Measurements from ENCODE around the gene TMEM131L.

Gene TMEM131L

DNA sequence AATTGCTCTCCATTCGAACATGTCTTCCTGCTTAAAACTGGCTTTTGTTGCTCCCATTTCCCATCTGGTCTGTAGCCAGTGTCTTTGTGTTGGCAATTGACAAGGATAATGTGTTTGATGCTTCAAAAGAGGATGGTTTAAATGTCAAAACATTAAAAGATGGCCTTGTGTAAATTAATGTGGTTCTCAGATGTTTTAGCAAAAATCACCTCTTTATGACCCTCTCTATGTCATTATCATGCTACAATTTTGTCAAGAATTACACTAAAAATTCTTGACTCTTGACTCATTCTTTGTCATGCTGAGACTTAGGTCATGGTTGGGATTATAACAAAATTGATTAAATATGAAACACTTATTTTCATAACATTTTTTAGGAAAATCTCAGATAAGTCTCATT lies 47.4 kb downstream of the TMEM131L start:
- H3K4me1 ChIP-seq (ENCODE audit: insufficient read depth, low read length): peaks cover 17% of the 10 kb centered on the region
- H3K9ac ChIP-seq (ENCODE audit: low read depth, low read length): no peak overlapping the region
- H3K9me3 ChIP-seq (ENCODE audit: control insufficient read depth, insufficient read depth, low read length): no peaks in the 10 kb centered on the region
- no peaks in the 10 kb centered on the region for H3K36me3 ChIP-seq (ENCODE audit: insufficient read depth, low read length)

- H3K9me3 ChIP-seq (ENCODE audit: control insufficient read depth, insufficient read depth, low read length): no peaks in the 10 kb centered on the region
- peaks cover 17% of the 10 kb centered on the region for H3K4me1 ChIP-seq (ENCODE audit: insufficient read depth, low read length)
- H3K9ac ChIP-seq (ENCODE audit: low read depth, low read length): no peak overlapping the region
- H3K36me3 ChIP-seq (ENCODE audit: insufficient read depth, low read length): no peaks in the 10 kb centered on the region
Measured at GRCh38 chr4:153514001-153514526, 47.9 kb downstream of the TMEM131L start.

DNA sequence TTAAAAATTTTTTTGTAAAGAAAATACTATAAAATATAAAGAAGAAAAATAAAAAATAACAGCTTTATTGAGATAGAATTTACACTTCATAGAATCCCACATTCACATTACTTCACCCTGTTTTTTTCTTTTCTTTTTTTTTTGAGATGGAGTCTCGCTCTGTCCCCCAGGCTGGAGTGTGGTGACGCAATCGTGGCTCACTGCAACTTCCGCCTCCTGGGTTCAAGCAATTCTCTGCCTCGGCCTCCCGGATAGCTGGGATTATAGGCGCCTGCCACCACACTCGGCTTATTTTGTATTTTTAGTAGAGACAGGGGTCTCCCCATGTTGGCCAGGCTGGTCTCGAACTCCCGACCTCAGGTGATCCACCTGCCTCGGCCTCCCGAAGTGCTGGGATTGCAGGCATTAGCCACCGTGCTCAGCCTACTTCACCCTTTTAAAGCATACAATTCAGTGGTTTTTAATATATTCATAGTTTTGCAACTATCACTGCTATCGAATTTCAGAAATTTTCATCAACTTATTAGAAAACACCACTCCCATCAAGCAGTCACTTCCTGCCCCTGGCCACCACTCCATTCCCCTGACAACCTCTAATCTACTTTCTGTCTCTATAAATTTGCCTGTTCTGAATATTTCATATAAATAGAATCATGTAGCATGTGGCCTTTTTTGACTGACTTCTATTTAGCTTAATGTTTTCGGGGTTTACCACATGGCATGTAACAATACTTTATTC lies 48.7 kb downstream of the TMEM131L start:
- Histone ChIP-seq H3K9me3 (ENCODE audit: control insufficient read depth, insufficient read depth, low read length) (no peaks in the 10 kb centered on the region), H3K9ac (ENCODE audit: low read depth, low read length) (no peak overlapping the region), H3K4me1 (ENCODE audit: insufficient read depth, low read length) (peaks cover 17% of the 10 kb centered on the region), H3K36me3 (ENCODE audit: insufficient read depth, low read length) (no peaks in the 10 kb centered on the region)

- H3K9me3 ChIP-seq (ENCODE audit: control insufficient read depth, insufficient read depth, low read length): no peaks in the 10 kb centered on the region
- H3K9ac ChIP-seq (ENCODE audit: low read depth, low read length): no peak overlapping the region
- peaks cover 19% of the 10 kb centered on the region for H3K4me1 ChIP-seq (ENCODE audit: insufficient read depth, low read length)
- no peaks in the 10 kb centered on the region for H3K36me3 ChIP-seq (ENCODE audit: insufficient read depth, low read length)
Measured at GRCh38 chr4:153517159-153517558, 51.0 kb downstream of the TMEM131L start.

DNA sequence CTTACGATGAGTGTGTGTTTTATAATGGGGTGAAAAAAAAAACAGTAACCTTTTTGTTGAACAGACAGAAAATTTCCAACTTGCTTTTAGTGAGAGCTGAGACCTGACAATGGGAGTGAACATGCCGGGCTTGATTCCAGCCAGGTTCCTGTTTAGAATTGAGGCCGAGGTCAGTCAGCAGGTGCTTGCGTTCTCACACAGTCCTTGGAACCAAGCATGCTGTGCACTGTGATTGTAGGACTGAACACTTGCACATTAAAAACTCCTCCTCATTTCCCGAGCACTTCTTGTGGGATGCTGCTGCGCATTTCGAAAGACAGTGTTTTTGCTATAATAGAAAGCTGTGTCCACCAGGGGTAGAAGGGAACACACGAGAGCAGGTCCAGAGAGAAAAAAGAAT lies 51.8 kb downstream of the TMEM131L start:
- peaks cover 24% of the 10 kb centered on the region for H3K4me1 ChIP-seq (ENCODE audit: insufficient read depth, low read length)
- no peaks in the 10 kb centered on the region for H3K36me3 ChIP-seq (ENCODE audit: insufficient read depth, low read length)
- no peak overlapping the region for H3K9ac ChIP-seq (ENCODE audit: low read depth, low read length)
- no peaks in the 10 kb centered on the region for H3K9me3 ChIP-seq (ENCODE audit: control insufficient read depth, insufficient read depth, low read length)

DNA sequence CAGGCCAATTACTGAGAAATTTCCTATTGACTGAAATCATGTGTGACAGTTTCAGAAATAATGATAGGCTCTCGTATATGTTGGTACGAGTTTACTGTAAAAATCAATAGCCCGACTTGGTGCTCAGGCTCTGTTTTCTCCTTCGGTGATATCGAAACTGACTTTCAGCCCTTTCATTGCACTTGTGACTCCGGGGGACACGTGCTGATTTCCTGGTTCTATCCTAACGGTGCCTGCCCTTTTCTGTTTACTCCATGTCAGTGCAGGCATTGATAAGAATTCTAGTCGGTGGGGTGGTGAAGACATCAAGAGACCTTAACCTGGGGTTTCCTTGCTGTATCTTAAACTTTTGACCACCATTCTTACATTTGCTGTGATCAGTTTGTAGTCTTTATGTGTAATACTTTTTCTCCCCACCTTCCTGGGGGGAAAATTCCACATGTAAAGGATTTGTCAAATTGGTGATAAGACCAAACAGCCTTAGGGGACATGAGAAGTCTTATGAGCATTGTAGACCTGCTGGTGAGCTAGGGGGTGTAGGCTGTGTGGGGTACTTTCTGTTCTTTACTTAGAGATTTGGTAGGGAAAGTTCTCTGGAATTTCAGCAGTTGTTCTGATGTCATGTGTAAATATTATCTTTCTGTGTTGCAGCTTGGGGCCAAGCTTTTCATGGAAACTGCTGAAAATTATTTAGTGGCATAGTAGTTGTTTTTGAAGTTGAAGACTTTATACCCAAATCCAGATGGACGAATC lies 52.7 kb downstream of the TMEM131L start:
- Histone ChIP-seq H3K9ac (ENCODE audit: low read depth, low read length) (no peak overlapping the region), H3K4me1 (ENCODE audit: insufficient read depth, low read length) (peaks cover 24% of the 10 kb centered on the region), H3K36me3 (ENCODE audit: insufficient read depth, low read length) (no peaks in the 10 kb centered on the region), H3K9me3 (ENCODE audit: control insufficient read depth, insufficient read depth, low read length) (no peaks in the 10 kb centered on the region)

- no peaks in the 10 kb centered on the region for H3K36me3 ChIP-seq (ENCODE audit: insufficient read depth, low read length)
- peaks cover 26% of the 10 kb centered on the region for H3K4me1 ChIP-seq (ENCODE audit: insufficient read depth, low read length)
- H3K9me3 ChIP-seq (ENCODE audit: control insufficient read depth, insufficient read depth, low read length): no peaks in the 10 kb centered on the region
- H3K9ac ChIP-seq (ENCODE audit: low read depth, low read length): no peak overlapping the region
Measured at GRCh38 chr4:153519687-153520086, 53.5 kb downstream of the TMEM131L start.

GRCh38 chr4:153520227-153520626 lies 54.1 kb downstream of the TMEM131L start:
- Histone ChIP-seq H3K9me3 (ENCODE audit: control insufficient read depth, insufficient read depth, low read length) (no peaks in the 10 kb centered on the region), H3K9ac (ENCODE audit: low read depth, low read length) (no peak overlapping the region), H3K36me3 (ENCODE audit: insufficient read depth, low read length) (no peaks in the 10 kb centered on the region), H3K4me1 (ENCODE audit: insufficient read depth, low read length) (peaks cover 26% of the 10 kb centered on the region)

- no peaks in the 10 kb centered on the region for H3K36me3 ChIP-seq (ENCODE audit: insufficient read depth, low read length)
- H3K9ac ChIP-seq (ENCODE audit: low read depth, low read length): no peak overlapping the region
- peaks cover 26% of the 10 kb centered on the region for H3K4me1 ChIP-seq (ENCODE audit: insufficient read depth, low read length)
- no peaks in the 10 kb centered on the region for H3K9me3 ChIP-seq (ENCODE audit: control insufficient read depth, insufficient read depth, low read length)
Measured at GRCh38 chr4:153520801-153521329, 54.7 kb downstream of the TMEM131L start.

DNA sequence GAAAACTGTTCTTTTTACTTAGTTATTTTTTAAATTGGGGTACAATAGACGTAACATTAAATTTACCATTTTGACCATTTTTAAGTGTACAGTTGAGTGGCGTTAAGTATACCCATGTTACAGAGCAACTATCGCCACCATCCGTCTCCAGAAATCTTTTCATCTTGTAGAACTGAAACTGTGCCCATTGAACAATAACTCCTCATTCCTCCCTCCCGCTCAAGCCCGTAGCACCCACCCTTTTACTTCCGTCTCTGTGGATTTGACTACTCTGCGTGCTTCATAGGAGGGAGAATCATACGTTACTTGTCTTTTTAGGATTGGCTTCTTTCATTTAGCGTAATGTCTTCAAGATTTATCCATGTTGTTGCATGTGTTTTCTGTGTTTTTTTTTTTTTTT lies 55.3 kb downstream of the TMEM131L start:
- Histone ChIP-seq H3K4me1 (ENCODE audit: insufficient read depth, low read length) (peaks cover 26% of the 10 kb centered on the region), H3K9ac (ENCODE audit: low read depth, low read length) (no peak overlapping the region)

DNA sequence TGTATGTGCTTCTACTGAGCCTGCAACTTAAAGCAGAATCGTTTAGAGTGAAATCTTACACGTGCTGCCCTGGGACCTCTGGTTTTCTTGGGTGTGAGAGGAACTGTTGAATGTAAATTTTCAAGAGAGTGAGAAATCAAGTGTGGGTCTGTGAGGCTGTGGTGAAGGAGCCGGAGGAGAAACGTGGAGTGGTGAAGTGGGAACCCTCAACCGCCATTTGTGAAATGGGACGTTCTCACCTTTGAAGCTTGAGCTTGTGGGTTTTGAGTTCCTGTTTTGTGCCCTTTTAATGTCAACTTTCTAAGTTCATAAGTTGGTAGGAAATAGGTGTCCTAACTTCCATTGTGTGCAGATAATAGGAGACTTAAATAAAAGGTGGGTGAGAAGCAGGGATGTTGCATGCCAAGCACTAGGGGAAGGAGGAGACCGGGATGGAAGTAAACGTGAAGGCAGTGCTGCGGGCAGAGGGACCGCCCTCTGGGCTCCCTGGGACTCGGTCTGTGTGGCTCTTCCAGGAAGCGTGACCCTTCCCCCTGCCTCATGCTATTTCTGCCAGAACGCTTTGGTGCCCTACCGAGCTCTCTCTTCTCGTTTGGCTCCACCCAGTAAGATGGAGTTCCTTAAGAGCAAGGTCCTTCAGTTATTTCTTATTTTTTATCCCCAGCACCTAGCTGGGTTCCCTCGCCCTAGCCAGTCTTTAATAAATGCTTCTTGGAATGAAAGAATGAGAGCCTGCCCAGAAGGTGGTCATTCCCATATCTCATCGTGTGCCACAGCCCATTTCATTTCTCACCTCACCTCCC lies 56.0 kb downstream of the TMEM131L start:
- Histone ChIP-seq H3K4me1 (ENCODE audit: insufficient read depth, low read length) (peaks cover 26% of the 10 kb centered on the region), H3K36me3 (ENCODE audit: insufficient read depth, low read length) (no peaks in the 10 kb centered on the region; the same call in 1 of the 2 replicates), H3K9me3 (ENCODE audit: control insufficient read depth, insufficient read depth, low read length) (no peaks in the 10 kb centered on the region), H3K9ac (ENCODE audit: low read depth, low read length) (no peak overlapping the region)

More for the DNA sequence above, 55.3 kb downstream of the TMEM131L start:
- no peaks in the 10 kb centered on the region for H3K9me3 ChIP-seq (ENCODE audit: control insufficient read depth, insufficient read depth, low read length)
- no peaks in the 10 kb centered on the region for H3K36me3 ChIP-seq (ENCODE audit: insufficient read depth, low read length)

GRCh38 chr4:153522802-153523094 lies 56.6 kb downstream of the TMEM131L start:
- no peaks in the 10 kb centered on the region for H3K9me3 ChIP-seq (ENCODE audit: control insufficient read depth, insufficient read depth, low read length)
- no peak overlapping the region for H3K9ac ChIP-seq (ENCODE audit: low read depth, low read length)
- peaks cover 26% of the 10 kb centered on the region for H3K4me1 ChIP-seq (ENCODE audit: insufficient read depth, low read length)
- H3K36me3 ChIP-seq (ENCODE audit: insufficient read depth, low read length): no peaks in the 10 kb centered on the region; the same call in 1 of the 2 replicates

GRCh38 chr4:153523164-153523796 lies 57.1 kb downstream of the TMEM131L start:
- Histone ChIP-seq H3K4me1 (ENCODE audit: insufficient read depth, low read length) (peaks cover 26% of the 10 kb centered on the region), H3K9me3 (ENCODE audit: control insufficient read depth, insufficient read depth, low read length) (no peaks in the 10 kb centered on the region), H3K36me3 (ENCODE audit: insufficient read depth, low read length) (no peaks in the 10 kb centered on the region; the same call in 1 of the 2 replicates), H3K9ac (ENCODE audit: low read depth, low read length) (no peak overlapping the region)

- H3K36me3 ChIP-seq (ENCODE audit: insufficient read depth, low read length): no peaks in the 10 kb centered on the region; the same call in 1 of the 2 replicates
- no peak overlapping the region for H3K9ac ChIP-seq (ENCODE audit: low read depth, low read length)
- H3K4me1 ChIP-seq (ENCODE audit: insufficient read depth, low read length): peaks cover 26% of the 10 kb centered on the region
- no peaks in the 10 kb centered on the region for H3K9me3 ChIP-seq (ENCODE audit: control insufficient read depth, insufficient read depth, low read length)
Measured at GRCh38 chr4:153523941-153524386, 57.8 kb downstream of the TMEM131L start.

Measured in ES-I3 (cell line).